HCT116 (cell line): Measurements from ENCODE around the gene HNRNPDL. TPM values are rescaled to one million over a fixed set of nuclear protein-coding genes. Genes with fewer than 3 reads are reported as not detected.

Experiments
- ATAC-seq: fragments of 200-7000 bp; cut with Tn5 transposase; 2 replicates; pipeline ENCODE4 v1.9.1; 2020; ENCODE audit warnings: mild to moderate bottlenecking, moderate library complexity
- BruUV-seq: library from RNA; stranded (reverse); fragments of 400-500 nt; replicated peaks from 2 replicates; lab custom pipeline; 2021; lab: Mats Ljungman, UMichigan
- CTCF ChIA-PET: fragments of 300-600 bp; sonication (Branson Sonifier 250); formaldehyde crosslinking; loops from one replicate; lab custom pipeline; 2021; ENCODE audit warnings: antibody characterized with exemption; lab: Charles Lee
- POLR2A ChIA-PET: fragments of 300-600, 350-600 bp; sonication (Branson Sonifier 250); formaldehyde crosslinking; loops from one replicate; lab custom pipeline; 2021; ENCODE audit warnings: antibody characterized with exemption; lab: Charles Lee
- RAD21 ChIA-PET, 2 experiments: fragments of 300-600 bp; sonication (Branson Sonifier 250); formaldehyde crosslinking; loops; one replicate each; lab custom pipeline; 2023; ENCODE audit warnings: low total read pairs in 2 of 2; ENCODE audit not compliant: uncharacterized antibody in 2 of 2, unreplicated experiment in 2 of 2, low non-redundant PET in 1 of 2; lab: Charles Lee
- DNase-seq: peaks from one replicate; pipeline ENCODE4 v3.0.0-alpha.2; 2010; ENCODE audit warnings: low read depth, low spot score
- H2AFZ ChIP-seq: fragments of 200-600 bp; shearing (Covaris generic), sonication (generic); 2 replicates; pipeline ENCODE4 v1.6.1; 2017; ENCODE audit warnings: low read depth, mixed run types, mixed read lengths, antibody characterized with exemption, low read length; ENCODE audit not compliant: poor library complexity, severe bottlenecking
- H3K27ac ChIP-seq: 2 replicates; pipeline ENCODE4 v1.5.1; 2012; ENCODE audit warnings: low read depth, low read length
- H3K27me3 ChIP-seq: fragments of 200-600 bp; sonication (generic); 2 replicates; pipeline ENCODE4 v1.6.1; 2016; ENCODE audit warnings: mixed run types, low read length, mixed read lengths; ENCODE audit not compliant: insufficient read depth
- H3K36me3 ChIP-seq, 2 experiments: fragments of 200-500 bp in 1 of 2; fragments of 200-600 bp in 1 of 2; sonication (Bioruptor generic) in 1 of 2; sonication (generic) in 1 of 2; 2 replicates each; pipeline versions ENCODE4 v1.5.1 to v1.6.1; 2014 to 2016; ENCODE audit warnings: low read length in 2 of 2, inconsistent platforms in 1 of 2, mixed read lengths in 1 of 2, mixed run types in 1 of 2; ENCODE audit not compliant: insufficient read depth in 2 of 2, control insufficient read depth in 1 of 2
- H3K4me1 ChIP-seq, 2 experiments: fragments of 200-600 bp in 1 of 2; sonication (generic) in 1 of 2; 2 replicates each; pipeline versions ENCODE4 v1.5.1 to v1.6.1; 2012 to 2017; ENCODE audit warnings: low read length in 2 of 2, inconsistent platforms in 1 of 2, mild to moderate bottlenecking in 1 of 2, mixed read lengths in 1 of 2, mixed run types in 1 of 2, moderate library complexity in 1 of 2; ENCODE audit not compliant: insufficient read depth in 2 of 2, control insufficient read depth in 1 of 2
- H3K4me2 ChIP-seq: fragments of 200-600 bp; sonication (generic); 2 replicates; pipeline ENCODE4 v1.6.1; 2017; ENCODE audit warnings: mixed run types, low read length, mixed read lengths
- H3K4me3 ChIP-seq, 2 experiments: fragments of 200-600 bp in 1 of 2; sonication (generic) in 1 of 2; replicated peaks in 1 of 2; 2 replicates each; pipeline ENCODE4 v1.5.1; 2011 to 2016; ENCODE audit warnings: low read length in 2 of 2, control low read depth in 1 of 2, low read depth in 1 of 2, mild to moderate bottlenecking in 1 of 2, mixed read lengths in 1 of 2, mixed run types in 1 of 2
- H3K79me2 ChIP-seq: fragments of 200-600 bp; sonication (generic); 2 replicates; pipeline ENCODE4 v1.6.1; 2017; ENCODE audit warnings: mild to moderate bottlenecking, mixed run types, low read length, moderate library complexity, mixed read lengths; ENCODE audit not compliant: insufficient read depth
- H3K9ac ChIP-seq: fragments of 200-600 bp; sonication (generic); 2 replicates; pipeline ENCODE4 v1.6.1; 2016; ENCODE audit warnings: low read length, mixed read lengths
- H3K9me2 ChIP-seq: fragments of 200-600 bp; sonication (generic), shearing (Covaris generic); 2 replicates; pipeline ENCODE4 v1.6.1; 2017; ENCODE audit warnings: mixed run types, mild to moderate bottlenecking, moderate library complexity; ENCODE audit not compliant: insufficient read depth
- H3K9me3 ChIP-seq, 2 experiments: fragments of 200-500 bp in 1 of 2; fragments of 200-600 bp in 1 of 2; sonication (Bioruptor generic) in 1 of 2; sonication (generic) in 1 of 2; 2 replicates each; pipeline ENCODE4 v1.6.1; 2014 to 2017; ENCODE audit warnings: low read length in 2 of 2, mixed read lengths in 2 of 2, inconsistent platforms in 1 of 2, low read depth in 1 of 2, mild to moderate bottlenecking in 1 of 2, mixed run types in 1 of 2, moderate library complexity in 1 of 2; ENCODE audit not compliant: control insufficient read depth in 1 of 2, insufficient read depth in 1 of 2
- H4K20me1 ChIP-seq: fragments of 200-600 bp; sonication (generic), shearing (Covaris generic); 2 replicates; pipeline ENCODE4 v1.6.1; 2017; ENCODE audit warnings: mixed run types, mild to moderate bottlenecking, moderate library complexity; ENCODE audit not compliant: insufficient read depth
- ELF1 ChIP-seq: IDR thresholded peaks from 2 replicates; pipeline ENCODE4 v1.6.1; 2012; ENCODE audit warnings: low read depth, borderline replicate concordance
- POLR2A ChIP-seq: IDR thresholded peaks from 2 replicates; pipeline ENCODE4 v1.7.0; 2011; ENCODE audit warnings: borderline replicate concordance; ENCODE audit not compliant: insufficient read depth, insufficient read length; ENCODE audit errors: extremely low read depth
- RAD21 ChIP-seq: IDR thresholded peaks from 2 replicates; pipeline ENCODE4 v1.6.1; 2012; ENCODE audit warnings: low read depth, mild to moderate bottlenecking
- ZNF274 ChIP-seq: fragments of 200-500 bp; sonication (Bioruptor generic); IDR thresholded peaks from 2 replicates; pipeline ENCODE4 v1.6.1; 2014; ENCODE audit warnings: mild to moderate bottlenecking, low read depth, low read length, inconsistent platforms
- intact Hi-C: fragments of 100-400 bp; cut with micrococcal nuclease; formaldehyde crosslinking; loops from 2 replicates; pipeline ENCODE4 v1.10.0; 2022
- total RNA-seq: library from RNA; stranded (reverse); gene quantifications from one replicate; pipeline ENCODE4 v1.2.1, GENCODE V29; 2021; ENCODE audit not compliant: unreplicated experiment
- TF ChIP-seq, protein P1 (sequence below): IDR thresholded peaks from 2 replicates; pipeline ENCODE4 v1.6.1; 2012
- TF ChIP-seq, protein P2 (sequence below): IDR thresholded peaks from 2 replicates; pipeline ENCODE4 v1.6.1; 2011; ENCODE audit warnings: mild to moderate bottlenecking, low read length, moderate library complexity; ENCODE audit not compliant: insufficient replicate concordance; ENCODE audit errors: extremely low read depth
- TF ChIP-seq, protein P3 (sequence below): IDR thresholded peaks from 2 replicates; pipeline ENCODE4 v1.6.1; 2012; ENCODE audit warnings: low read depth

Gene HNRNPDL
- total RNA-seq, 1 experiment from 2014 or later = 206 TPM

DNA sequence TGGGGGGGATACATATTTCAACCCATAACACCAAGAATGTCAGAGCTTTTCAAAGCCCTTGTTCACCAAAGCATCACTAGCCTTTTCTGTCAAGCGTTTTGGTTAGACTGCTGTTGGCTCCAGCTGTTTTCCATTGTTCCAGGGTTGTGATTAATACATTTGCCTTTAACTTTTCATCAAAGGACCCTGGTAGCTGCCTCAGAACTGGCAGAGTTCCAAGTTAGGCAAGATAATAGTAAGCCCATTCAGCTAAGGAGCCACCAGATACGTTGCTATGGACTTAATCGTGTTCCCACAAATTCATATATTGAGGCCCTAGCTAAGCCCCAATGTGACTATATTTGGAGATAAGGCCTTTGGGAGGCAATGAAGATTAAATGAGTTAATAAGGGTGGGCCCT is 37.2 kb upstream of the HNRNPDL start:
- H2AFZ ChIP-seq = no peak overlapping the region
- TF ChIP-seq RAD21 (no peak), ZNF274 (no peak), POLR2A (no peak), ELF1 (no peak)
- TF ChIP-seq, protein P1, sequence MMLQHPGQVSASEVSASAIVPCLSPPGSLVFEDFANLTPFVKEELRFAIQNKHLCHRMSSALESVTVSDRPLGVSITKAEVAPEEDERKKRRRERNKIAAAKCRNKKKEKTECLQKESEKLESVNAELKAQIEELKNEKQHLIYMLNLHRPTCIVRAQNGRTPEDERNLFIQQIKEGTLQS = no peak
- TF ChIP-seq, protein P2, sequence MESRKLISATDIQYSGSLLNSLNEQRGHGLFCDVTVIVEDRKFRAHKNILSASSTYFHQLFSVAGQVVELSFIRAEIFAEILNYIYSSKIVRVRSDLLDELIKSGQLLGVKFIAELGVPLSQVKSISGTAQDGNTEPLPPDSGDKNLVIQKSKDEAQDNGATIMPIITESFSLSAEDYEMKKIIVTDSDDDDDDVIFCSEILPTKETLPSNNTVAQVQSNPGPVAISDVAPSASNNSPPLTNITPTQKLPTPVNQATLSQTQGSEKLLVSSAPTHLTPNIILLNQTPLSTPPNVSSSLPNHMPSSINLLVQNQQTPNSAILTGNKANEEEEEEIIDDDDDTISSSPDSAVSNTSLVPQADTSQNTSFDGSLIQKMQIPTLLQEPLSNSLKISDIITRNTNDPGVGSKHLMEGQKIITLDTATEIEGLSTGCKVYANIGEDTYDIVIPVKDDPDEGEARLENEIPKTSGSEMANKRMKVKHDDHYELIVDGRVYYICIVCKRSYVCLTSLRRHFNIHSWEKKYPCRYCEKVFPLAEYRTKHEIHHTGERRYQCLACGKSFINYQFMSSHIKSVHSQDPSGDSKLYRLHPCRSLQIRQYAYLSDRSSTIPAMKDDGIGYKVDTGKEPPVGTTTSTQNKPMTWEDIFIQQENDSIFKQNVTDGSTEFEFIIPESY = no peak
- TF ChIP-seq, protein P3, sequence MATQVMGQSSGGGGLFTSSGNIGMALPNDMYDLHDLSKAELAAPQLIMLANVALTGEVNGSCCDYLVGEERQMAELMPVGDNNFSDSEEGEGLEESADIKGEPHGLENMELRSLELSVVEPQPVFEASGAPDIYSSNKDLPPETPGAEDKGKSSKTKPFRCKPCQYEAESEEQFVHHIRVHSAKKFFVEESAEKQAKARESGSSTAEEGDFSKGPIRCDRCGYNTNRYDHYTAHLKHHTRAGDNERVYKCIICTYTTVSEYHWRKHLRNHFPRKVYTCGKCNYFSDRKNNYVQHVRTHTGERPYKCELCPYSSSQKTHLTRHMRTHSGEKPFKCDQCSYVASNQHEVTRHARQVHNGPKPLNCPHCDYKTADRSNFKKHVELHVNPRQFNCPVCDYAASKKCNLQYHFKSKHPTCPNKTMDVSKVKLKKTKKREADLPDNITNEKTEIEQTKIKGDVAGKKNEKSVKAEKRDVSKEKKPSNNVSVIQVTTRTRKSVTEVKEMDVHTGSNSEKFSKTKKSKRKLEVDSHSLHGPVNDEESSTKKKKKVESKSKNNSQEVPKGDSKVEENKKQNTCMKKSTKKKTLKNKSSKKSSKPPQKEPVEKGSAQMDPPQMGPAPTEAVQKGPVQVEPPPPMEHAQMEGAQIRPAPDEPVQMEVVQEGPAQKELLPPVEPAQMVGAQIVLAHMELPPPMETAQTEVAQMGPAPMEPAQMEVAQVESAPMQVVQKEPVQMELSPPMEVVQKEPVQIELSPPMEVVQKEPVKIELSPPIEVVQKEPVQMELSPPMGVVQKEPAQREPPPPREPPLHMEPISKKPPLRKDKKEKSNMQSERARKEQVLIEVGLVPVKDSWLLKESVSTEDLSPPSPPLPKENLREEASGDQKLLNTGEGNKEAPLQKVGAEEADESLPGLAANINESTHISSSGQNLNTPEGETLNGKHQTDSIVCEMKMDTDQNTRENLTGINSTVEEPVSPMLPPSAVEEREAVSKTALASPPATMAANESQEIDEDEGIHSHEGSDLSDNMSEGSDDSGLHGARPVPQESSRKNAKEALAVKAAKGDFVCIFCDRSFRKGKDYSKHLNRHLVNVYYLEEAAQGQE = no peak
- TF ChIP-seq, all 23 proteins: peak for 0
- Histone ChIP-seq H3K79me2 (no peaks in the 10 kb centered on the region), H3K4me3 (no peak overlapping the region), H3K27ac (no peak overlapping the region), H3K4me2 (no peak overlapping the region), H4K20me1 (no peaks in the 10 kb centered on the region), H3K36me3 (peaks cover 0 to 13% of the 10 kb centered on the region in 2 experiments; a peak in 1 of 4 replicates), H3K27me3 (no peaks in the 10 kb centered on the region), H3K9me2 (no peaks in the 10 kb centered on the region), H3K4me1 (no peaks in the 10 kb centered on the region), H3K9ac (no peak overlapping the region), H3K9me3 (no peaks in the 10 kb centered on the region)
- intact Hi-C loops = no loop called here
- DNase-seq (no peak), ATAC-seq (no peak)
- CTCF ChIA-PET = interaction anchor here (1.0 to 1.9 kb wide), 2 partner anchors 272 to 793 kb away, joined by 4 to 5 read pairs; no protein-coding TSS in a partner anchor
- POLR2A ChIA-PET = no interaction called here
- BruUV-seq = no TSS peak
- RAD21 ChIA-PET = no interaction called here
